Stomach (tissue), 9 donors: ENCODE measurements around the gene ID4. TPM values are rescaled to one million over a fixed set of nuclear protein-coding genes. Genes with fewer than 3 reads are reported as not detected.

Experiments used
- DNase-seq, 2 donors: peaks; one replicate each; pipeline versions ENCODE4 v3.0.0 to v3.0.0-alpha.2; 2013 to 2019
- H3K27ac ChIP-seq, 5 donors: fragments of 200-600 bp in 4 of 5; sonication (generic) in 4 of 5; one replicate each; pipeline ENCODE4 v1.5.1; 2013 to 2019; ENCODE audit warnings: mild to moderate bottlenecking in 1 of 5, moderate library complexity in 1 of 5
- H3K27me3 ChIP-seq, 3 donors: fragments of 200-600 bp; sonication (generic); one replicate each; pipeline ENCODE4 v1.5.1; 2017 to 2019; ENCODE audit warnings: mixed run types in 1 of 3
- H3K36me3 ChIP-seq, 4 donors: fragments of 200-600 bp; sonication (generic); 1 replicate in 3 of 4; 2 replicates in 1 of 4; pipeline ENCODE4 v1.5.1; 2016 to 2019
- H3K4me1 ChIP-seq, 4 donors: fragments of 200-600 bp; sonication (generic); one replicate each; pipeline ENCODE4 v1.5.1; 2016 to 2019
- H3K4me3 ChIP-seq, 4 donors: fragments of 200-600 bp; sonication (generic) in 3 of 4; one replicate each; pipeline ENCODE4 v1.5.1; 2016 to 2019; ENCODE audit warnings: mild to moderate bottlenecking in 1 of 4
- H3K9me3 ChIP-seq, 4 donors: fragments of 200-600 bp; sonication (generic); one replicate each; pipeline ENCODE4 v1.5.1; 2016 to 2019
- EP300 ChIP-seq: sonication (generic); formaldehyde crosslinking; IDR thresholded peaks from one replicate; pipeline ENCODE4 v1.6.1; 2017; ENCODE audit warnings: antibody characterized with exemption
- POLR2A ChIP-seq, 4 donors: fragments of 450-650 bp; IDR thresholded peaks; one replicate each; pipeline ENCODE4 v1.6.1; 2016; ENCODE audit warnings: antibody characterized with exemption in 4 of 4, control low read depth in 2 of 4, mild to moderate bottlenecking in 1 of 4, moderate library complexity in 1 of 4
- POLR2AphosphoS5 ChIP-seq, 3 donors: sonication (generic); formaldehyde crosslinking; IDR thresholded peaks; one replicate each; pipeline ENCODE4 v1.6.1; 2016; ENCODE audit warnings: antibody characterized with exemption in 3 of 3
- WGBS, 5 donors: extraction: QIAGEN DNeasy Blood & Tissue Kit in 3 of 5; methylation state at CpG; one replicate each; pipeline versions ENCODE4 v1.1.5 to v1.1.7; 2013 to 2018; 5-methylcytosine and 5-hydroxymethylcytosine counted together
- intact Hi-C: fragments of 100-400 bp; cut with DNase I; formaldehyde crosslinking; loops from one replicate; pipeline ENCODE4 v1.15.1; 2023; ENCODE audit warnings: low total_unique reads
- polyA plus RNA-seq, 3 donors: library from polyadenylated mRNA; stranded (reverse); fragments of 200-250 nt; gene quantifications; one replicate each; pipeline ENCODE4 v1.2.3, GENCODE V29; 2013
- total RNA-seq, 5 donors: library from RNA; depleted of rRNA; stranded (reverse); fragments of >200 nt; gene quantifications; one replicate each; pipeline versions ENCODE4 v1.1.0 to v1.2.3, GENCODE V29; 2014 to 2016
- TF ChIP-seq, protein P1 (sequence below), 7 experiments: fragments of 450-650 bp in 4 of 7; fragments of 200-600 bp in 3 of 7; sonication (generic) in 3 of 7; IDR thresholded peaks; one replicate each; pipeline ENCODE4 v1.5.1; 2016 to 2019; ENCODE audit warnings: antibody characterized with exemption in 7 of 7, control low read depth in 2 of 7, mild to moderate bottlenecking in 1 of 7
- donor health status: healthy with polysubstance abuse.
- donor health status: Bipolar disorder and iron deficiency.
- donor health status: healthy.

ID4 gene
- total and polyA plus RNA-seq, 8 donors, result 5.3 to 86.5 (median 18.8) TPM; not detected in 1

DNA sequence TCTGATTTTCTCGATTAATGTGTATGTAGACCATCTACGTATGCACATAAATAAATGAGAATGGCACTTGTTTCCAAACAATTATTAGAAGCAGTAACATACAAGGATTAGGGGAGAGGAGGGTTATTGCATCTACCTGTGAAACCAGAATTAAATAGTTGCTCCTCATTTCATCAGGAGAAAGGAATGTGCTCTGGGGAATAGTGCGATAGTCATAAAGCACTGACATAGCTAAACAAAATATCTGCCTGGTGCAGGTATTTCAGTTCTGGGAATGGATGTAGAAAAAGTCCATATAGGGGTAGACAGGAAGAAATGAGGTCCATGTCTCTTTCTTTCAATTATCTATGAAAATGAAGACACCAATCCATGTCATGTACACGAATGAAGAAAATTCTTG lies 1.6 kb upstream of the ID4 start:
- 84 to 94% (median 92%) methylated on average over 4 of the region's 4 CpGs for WGBS, 5 donors
- Histone ChIP-seq H3K4me3 (no peak overlapping the region), H3K36me3 (no peaks in the 10 kb centered on the region), H3K4me1 (peaks cover 0 to 26% (median 16%) of the 10 kb centered on the region in 4 donors), H3K9me3 (no peaks in the 10 kb centered on the region), H3K27ac (no peak overlapping the region), H3K27me3 (peaks cover 0 to 52% (median 15%) of the 10 kb centered on the region in 3 donors)
- intact Hi-C loops, result no loop called here
- TF ChIP-seq POLR2A (IDR thresholded peaks at IDR 0.05), result no peak
- no peak for TF ChIP-seq POLR2AphosphoS5 (IDR thresholded peaks at IDR 0.05)
- TF ChIP-seq EP300, result no peak
- TF ChIP-seq, protein P1, sequence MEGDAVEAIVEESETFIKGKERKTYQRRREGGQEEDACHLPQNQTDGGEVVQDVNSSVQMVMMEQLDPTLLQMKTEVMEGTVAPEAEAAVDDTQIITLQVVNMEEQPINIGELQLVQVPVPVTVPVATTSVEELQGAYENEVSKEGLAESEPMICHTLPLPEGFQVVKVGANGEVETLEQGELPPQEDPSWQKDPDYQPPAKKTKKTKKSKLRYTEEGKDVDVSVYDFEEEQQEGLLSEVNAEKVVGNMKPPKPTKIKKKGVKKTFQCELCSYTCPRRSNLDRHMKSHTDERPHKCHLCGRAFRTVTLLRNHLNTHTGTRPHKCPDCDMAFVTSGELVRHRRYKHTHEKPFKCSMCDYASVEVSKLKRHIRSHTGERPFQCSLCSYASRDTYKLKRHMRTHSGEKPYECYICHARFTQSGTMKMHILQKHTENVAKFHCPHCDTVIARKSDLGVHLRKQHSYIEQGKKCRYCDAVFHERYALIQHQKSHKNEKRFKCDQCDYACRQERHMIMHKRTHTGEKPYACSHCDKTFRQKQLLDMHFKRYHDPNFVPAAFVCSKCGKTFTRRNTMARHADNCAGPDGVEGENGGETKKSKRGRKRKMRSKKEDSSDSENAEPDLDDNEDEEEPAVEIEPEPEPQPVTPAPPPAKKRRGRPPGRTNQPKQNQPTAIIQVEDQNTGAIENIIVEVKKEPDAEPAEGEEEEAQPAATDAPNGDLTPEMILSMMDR (IDR thresholded peaks at IDR 0.05), result no peak
- no peak for DNase-seq

DNA sequence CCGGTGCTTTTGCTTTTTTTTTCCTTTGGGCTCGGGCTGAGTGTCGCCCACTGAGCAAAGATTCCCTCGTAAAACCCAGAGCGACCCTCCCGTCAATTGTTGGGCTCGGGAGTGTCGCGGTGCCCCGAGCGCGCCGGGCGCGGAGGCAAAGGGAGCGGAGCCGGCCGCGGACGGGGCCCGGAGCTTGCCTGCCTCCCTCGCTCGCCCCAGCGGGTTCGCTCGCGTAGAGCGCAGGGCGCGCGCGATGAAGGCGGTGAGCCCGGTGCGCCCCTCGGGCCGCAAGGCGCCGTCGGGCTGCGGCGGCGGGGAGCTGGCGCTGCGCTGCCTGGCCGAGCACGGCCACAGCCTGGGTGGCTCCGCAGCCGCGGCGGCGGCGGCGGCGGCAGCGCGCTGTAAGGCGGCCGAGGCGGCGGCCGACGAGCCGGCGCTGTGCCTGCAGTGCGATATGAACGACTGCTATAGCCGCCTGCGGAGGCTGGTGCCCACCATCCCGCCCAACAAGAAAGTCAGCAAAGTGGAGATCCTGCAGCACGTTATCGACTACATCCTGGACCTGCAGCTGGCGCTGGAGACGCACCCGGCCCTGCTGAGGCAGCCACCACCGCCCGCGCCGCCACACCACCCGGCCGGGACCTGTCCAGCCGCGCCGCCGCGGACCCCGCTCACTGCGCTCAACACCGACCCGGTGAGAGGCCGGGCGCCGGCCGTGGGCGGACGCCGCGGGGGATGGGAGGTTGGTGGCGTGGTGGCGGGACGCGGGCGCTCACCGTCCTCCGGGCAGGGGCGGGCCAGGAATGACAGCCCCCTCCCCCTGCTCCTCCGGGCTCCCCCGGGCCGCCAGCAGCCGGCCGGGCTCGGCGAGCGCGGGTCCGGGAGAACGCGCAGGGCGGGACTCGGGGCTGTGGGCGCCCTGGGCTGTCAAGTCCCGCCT lies 606 bp downstream of the ID4 start:
- intact Hi-C loops, result no loop called here
- Histone ChIP-seq H3K36me3 (no peaks in the 10 kb centered on the region), H3K4me1 (peaks cover 0 to 38% (median 18%) of the 10 kb centered on the region in 4 donors), H3K9me3 (no peaks in the 10 kb centered on the region), H3K27ac (peak overlapping the region; percentile 84 to 95 (median 92)), H3K4me3 (peak overlapping the region; percentile 60 to 80 (median 71)), H3K27me3 (peaks cover 0 to 63% (median 15%) of the 10 kb centered on the region in 3 donors)
- 1 to 7% (median 3%) methylated on average over 35 to 122 of the region's 122 CpGs for WGBS, 5 donors
- TF ChIP-seq POLR2A (IDR thresholded peaks at IDR 0.05) (no peak), EP300 (no peak), POLR2AphosphoS5 (IDR thresholded peaks at IDR 0.05) (no peak)
- TF ChIP-seq, protein P1 (IDR thresholded peaks at IDR 0.05), result no peak
- DNase-seq, result peak; percentile 39 to 78

DNA sequence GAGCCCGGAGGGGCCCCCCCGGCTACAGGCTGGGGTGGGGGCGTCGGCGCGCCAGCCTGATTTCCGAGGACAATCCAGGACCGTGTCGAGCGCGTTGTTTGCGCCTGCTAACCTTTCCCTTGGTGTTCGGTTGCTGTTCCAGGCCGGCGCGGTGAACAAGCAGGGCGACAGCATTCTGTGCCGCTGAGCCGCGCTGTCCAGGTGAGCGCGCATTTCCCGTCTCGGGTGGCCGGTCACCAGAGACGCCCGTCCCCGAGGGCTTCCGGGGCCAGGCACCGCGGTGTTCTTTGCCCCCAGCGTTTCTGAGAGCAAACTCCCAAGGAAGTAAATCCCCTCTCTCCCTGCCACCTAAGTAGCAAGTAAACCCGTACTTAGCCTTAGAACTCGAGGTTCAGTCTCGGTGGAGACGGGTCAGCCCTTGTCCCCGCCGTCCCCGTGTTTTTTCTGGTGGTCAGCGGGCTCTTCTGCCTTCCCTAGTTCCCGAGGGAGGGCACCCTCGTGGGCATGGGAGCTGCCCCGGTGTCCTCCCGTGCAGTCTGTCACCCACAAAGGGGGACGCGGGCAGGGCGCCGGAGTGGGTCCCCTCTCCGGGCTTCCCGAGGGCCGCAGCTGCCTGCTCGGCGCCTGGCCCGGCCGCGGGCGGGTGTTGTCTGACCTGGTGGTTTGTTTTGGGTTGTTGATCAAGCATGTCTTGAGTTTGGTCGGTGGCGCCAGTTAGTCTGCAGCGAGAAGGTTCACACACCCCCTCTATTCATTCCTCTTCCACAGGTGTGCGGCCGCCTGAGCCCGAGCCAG lies 1.5 kb downstream of the ID4 start:
- H3K9me3 ChIP-seq, result no peaks in the 10 kb centered on the region
- H3K27ac ChIP-seq, result peak overlapping the region; percentile 84 to 95 (median 92)
- DNase-seq, result peak; percentile 74 to 84
- peaks cover 0 to 64% (median 15%) of the 10 kb centered on the region in 3 donors for H3K27me3 ChIP-seq
- WGBS, 5 donors, result 0 to 1% (median 1%) methylated on average over 30 to 63 of the region's 63 CpGs
- peak overlapping the region; percentile 60 to 80 (median 71) for H3K4me3 ChIP-seq
- peaks cover 0 to 38% (median 18%) of the 10 kb centered on the region in 4 donors for H3K4me1 ChIP-seq
- TF ChIP-seq POLR2AphosphoS5 (IDR thresholded peaks at IDR 0.05) (peak in 2 of 3 donors; percentile 27 to 47), EP300 (no peak), POLR2A (IDR thresholded peaks at IDR 0.05) (no peak)
- TF ChIP-seq, protein P1 (IDR thresholded peaks at IDR 0.05), result no peak
- intact Hi-C loops, result no loop called here
- H3K36me3 ChIP-seq, result no peaks in the 10 kb centered on the region

DNA sequence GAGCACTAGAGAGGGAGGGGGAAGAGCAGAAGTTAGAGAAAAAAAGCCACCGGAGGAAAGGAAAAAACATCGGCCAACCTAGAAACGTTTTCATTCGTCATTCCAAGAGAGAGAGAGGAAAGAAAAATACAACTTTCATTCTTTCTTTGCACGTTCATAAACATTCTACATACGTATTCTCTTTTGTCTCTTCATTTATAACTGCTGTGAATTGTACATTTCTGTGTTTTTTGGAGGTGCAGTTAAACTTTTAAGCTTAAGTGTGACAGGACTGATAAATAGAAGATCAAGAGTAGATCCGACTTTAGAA lies 2.0 kb downstream of the ID4 start:
- peak overlapping the region; percentile 60 to 80 (median 71) for H3K4me3 ChIP-seq
- intact Hi-C loops, result no loop called here
- peaks cover 0 to 68% (median 15%) of the 10 kb centered on the region in 3 donors for H3K27me3 ChIP-seq
- H3K4me1 ChIP-seq, result peaks cover 0 to 38% (median 18%) of the 10 kb centered on the region in 4 donors
- DNase-seq, result no peak
- TF ChIP-seq, protein P1 (IDR thresholded peaks at IDR 0.05), result no peak
- no peak for TF ChIP-seq POLR2A (IDR thresholded peaks at IDR 0.05)
- TF ChIP-seq EP300, result no peak
- no peak for TF ChIP-seq POLR2AphosphoS5 (IDR thresholded peaks at IDR 0.05)
- H3K27ac ChIP-seq, result peak overlapping the region; percentile 84 to 95 (median 92)
- no peaks in the 10 kb centered on the region for H3K9me3 ChIP-seq
- WGBS, 5 donors, result 3 to 6% (median 4%) methylated on average over 7 of the region's 7 CpGs
- no peaks in the 10 kb centered on the region for H3K36me3 ChIP-seq
